ENCODE measurements around the gene RAPGEF1.

DNA sequence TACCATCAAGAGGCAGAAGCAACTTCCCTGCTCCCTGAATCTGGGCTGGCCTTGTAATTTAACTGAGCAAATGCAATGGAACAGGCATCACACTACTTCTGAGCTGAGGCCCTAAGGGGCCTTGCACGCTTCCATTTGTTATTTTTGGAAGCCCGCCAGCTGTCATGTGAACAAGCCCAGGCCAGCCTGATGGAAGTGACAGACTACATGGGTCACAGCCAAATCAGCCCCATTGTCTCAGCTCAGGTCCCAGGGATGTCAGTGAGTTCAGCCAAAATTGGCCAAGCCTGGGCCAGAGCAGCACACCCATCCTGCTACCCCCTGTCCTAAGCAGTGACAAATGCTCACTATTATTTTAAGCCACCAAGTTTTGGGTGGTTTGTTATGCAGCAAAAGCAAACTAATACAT is 121.8 kb downstream of the RAPGEF1 start:
- TF ChIP-seq POLR2A (IDR thresholded peaks at IDR 0.05; ENCODE audit: low read depth, low read length) = no peak
- no peak for TF ChIP-seq POLR2AphosphoS5 (IDR thresholded peaks at IDR 0.05; ENCODE audit: low read depth, low read length)
- no peak for TF ChIP-seq TAF1 (IDR thresholded peaks at IDR 0.05; ENCODE audit: low read depth, low read length)
- no peak for TF ChIP-seq PAX5 (IDR thresholded peaks at IDR 0.05; ENCODE audit: insufficient read depth, low read length, severe bottlenecking)
